Daoy (cell line): ENCODE measurements around the gene OSBP2. TPM values are rescaled to one million over a fixed set of nuclear protein-coding genes. Genes with fewer than 3 reads are reported as not detected.
A peak's percentile ranks its signal among the peaks of the same experiment; 100 is the strongest.

Source experiments
- DNase-seq: peaks from one replicate; pipeline ENCODE4 v3.0.0-alpha.2; 2015; ENCODE audit warnings: low read depth
- total RNA-seq: library from RNA; depleted of rRNA; stranded (reverse); fragments of >200 nt; shearing (Covaris generic); gene quantifications from 2 replicates; pipeline ENCODE4 v1.2.3, GENCODE V29; 2014

OSBP2 gene
- total RNA-seq, 1 experiment from 2014 or later, result 0.97 TPM

GRCh38 chr22:30809086-30809485, 114.4 kb downstream of the OSBP2 start:
- peak; percentile 28 for DNase-seq

GRCh38 chr22:30810105-30810504, 115.4 kb downstream of the OSBP2 start:
- no peak for DNase-seq

- no peak for DNase-seq
Observed at GRCh38 chr22:30813936-30814335, 119.3 kb downstream of the OSBP2 start.

- no peak for DNase-seq
Observed at GRCh38 chr22:30816413-30816812, 121.7 kb downstream of the OSBP2 start.

GRCh38 chr22:30821381-30821780, 126.7 kb downstream of the OSBP2 start:
- no peak for DNase-seq

- no peak for DNase-seq
Observed at GRCh38 chr22:30821863-30822215, 127.2 kb downstream of the OSBP2 start.

GRCh38 chr22:30822216-30823014, 127.7 kb downstream of the OSBP2 start:
- no peak for DNase-seq

GRCh38 chr22:30823015-30823370, 128.3 kb downstream of the OSBP2 start:
- no peak for DNase-seq

GRCh38 chr22:30824096-30824495, 129.4 kb downstream of the OSBP2 start:
- DNase-seq, result no peak

- no peak for DNase-seq
Observed at GRCh38 chr22:30824711-30825110, 130.0 kb downstream of the OSBP2 start.

GRCh38 chr22:30825711-30826505, 131.2 kb downstream of the OSBP2 start:
- DNase-seq, result no peak

GRCh38 chr22:30826670-30827355, 132.1 kb downstream of the OSBP2 start:
- no peak for DNase-seq

GRCh38 chr22:30827646-30828045, 133.0 kb downstream of the OSBP2 start:
- no peak for DNase-seq

- no peak for DNase-seq
Observed at GRCh38 chr22:30828187-30829155, 133.8 kb downstream of the OSBP2 start.

GRCh38 chr22:30829901-30830550, 135.4 kb downstream of the OSBP2 start:
- DNase-seq, result peak; percentile 75

- DNase-seq, result peak; percentile 80
Observed at GRCh38 chr22:30830907-30831306, 136.2 kb downstream of the OSBP2 start.

- DNase-seq, result no peak
Observed at GRCh38 chr22:30832407-30832987, 137.8 kb downstream of the OSBP2 start.

GRCh38 chr22:30833322-30833721, 138.6 kb downstream of the OSBP2 start:
- DNase-seq, result no peak

GRCh38 chr22:30837531-30837930, 142.9 kb downstream of the OSBP2 start:
- DNase-seq, result no peak

- no peak for DNase-seq
Observed at GRCh38 chr22:30838111-30838510, 143.4 kb downstream of the OSBP2 start.

GRCh38 chr22:30841273-30841672, 146.6 kb downstream of the OSBP2 start:
- DNase-seq, result no peak
